ENCODE data around the gene STAC3. TPM values are rescaled to one million over a fixed set of nuclear protein-coding genes. Genes with fewer than 3 reads are reported as not detected.
A peak's percentile ranks its signal among the peaks of the same experiment; 100 is the strongest.

Gene STAC3
- total RNA-seq, 1 experiment from 2014 or later: 2.5 TPM

- H3K4me1 ChIP-seq (ENCODE audit: control insufficient read depth in 1 of 2, insufficient read depth in 2 of 2, low read length in 2 of 2): peaks cover 0 to 7% of the 10 kb centered on the region in 2 experiments; a peak in 1 of 4 replicates
- H3K9ac ChIP-seq (ENCODE audit: low read length): no peak overlapping the region
- ATAC-seq (no peak), DNase-seq (ENCODE audit: low read depth, low spot score) (no peak)
- H3K27ac ChIP-seq (ENCODE audit: low read depth, low read length): no peak overlapping the region; the same call in 1 of the 2 replicates
- no peak overlapping the region for H3K4me2 ChIP-seq (ENCODE audit: low read length)
- H3K4me3 ChIP-seq (replicated peaks in 1 of 2; ENCODE audit: low read depth in 1 of 2, low read length in 2 of 2): no peak overlapping the region
- no TSS peak for BruUV-seq (replicated peaks)
- no peak overlapping the region for H2AFZ ChIP-seq (ENCODE audit: low read depth, low read length, poor library complexity, severe bottlenecking)
- peaks cover 6% of the 10 kb centered on the region for H3K79me2 ChIP-seq (ENCODE audit: insufficient read depth, low read length)
- H3K9me2 ChIP-seq (ENCODE audit: insufficient read depth): no peaks in the 10 kb centered on the region
- no peaks in the 10 kb centered on the region for H3K9me3 ChIP-seq (ENCODE audit: control insufficient read depth in 1 of 2, insufficient read depth in 1 of 2, low read depth in 1 of 2, low read length in 2 of 2)
- intact Hi-C loops (cut with micrococcal nuclease): no loop called here
- TF ChIP-seq CTCF (IDR thresholded peaks at IDR 0.05 in 2 of 3, conservative IDR thresholded peaks at IDR 0.05 in 1 of 3; ENCODE audit: borderline replicate concordance in 1 of 3, insufficient read depth in 1 of 3, low read depth in 2 of 3, low read length in 2 of 3) (peak in 1 of 3 experiments; percentile 34; a peak in 1 of 6 replicates), SRF (IDR thresholded peaks at IDR 0.05; ENCODE audit: low read depth) (no peak)
- H4K20me1 ChIP-seq (ENCODE audit: insufficient read depth): no peaks in the 10 kb centered on the region
- RAD21 ChIA-PET (ENCODE audit: low non-redundant PET in 1 of 2, low total read pairs in 2 of 2, uncharacterized antibody in 2 of 2, unreplicated experiment in 2 of 2): no interaction called here
- POLR2A ChIA-PET: no interaction called here
- no peaks in the 10 kb centered on the region for H3K27me3 ChIP-seq (ENCODE audit: insufficient read depth, low read length)
- CTCF ChIA-PET: interaction anchor here (1.2 kb wide), 1 partner anchor 18 kb away, joined by 3 read pairs; no protein-coding TSS in a partner anchor
- no peaks in the 10 kb centered on the region for H3K36me3 ChIP-seq (ENCODE audit: control insufficient read depth in 1 of 2, insufficient read depth in 2 of 2, low read length in 2 of 2)
Measured at GRCh38 chr12:57224973-57225679, 25.9 kb downstream of the STAC3 start.

GRCh38 chr12:57224278-57224972 is 26.6 kb downstream of the STAC3 start:
- H4K20me1 ChIP-seq (ENCODE audit: insufficient read depth): no peaks in the 10 kb centered on the region
- DNase-seq (ENCODE audit: low read depth, low spot score): no peak
- H3K79me2 ChIP-seq (ENCODE audit: insufficient read depth, low read length): no peaks in the 10 kb centered on the region
- no peaks in the 10 kb centered on the region for H3K36me3 ChIP-seq (ENCODE audit: control insufficient read depth in 1 of 2, insufficient read depth in 2 of 2, low read length in 2 of 2)
- no peak overlapping the region for H2AFZ ChIP-seq (ENCODE audit: low read depth, low read length, poor library complexity, severe bottlenecking)
- peaks cover 0 to 7% of the 10 kb centered on the region in 2 experiments; a peak in 1 of 4 replicates for H3K4me1 ChIP-seq (ENCODE audit: control insufficient read depth in 1 of 2, insufficient read depth in 2 of 2, low read length in 2 of 2)
- H3K9ac ChIP-seq (ENCODE audit: low read length): no peak overlapping the region
- ChIA-PET POLR2A (no interaction called here), CTCF (interaction anchor here (1.2 kb wide), 1 partner anchor 19 kb away, joined by 3 read pairs; no protein-coding TSS in a partner anchor), RAD21 (ENCODE audit: low non-redundant PET in 1 of 2, low total read pairs in 2 of 2, uncharacterized antibody in 2 of 2, unreplicated experiment in 2 of 2) (no interaction called here)
- H3K27ac ChIP-seq (ENCODE audit: low read depth, low read length): no peak overlapping the region; the same call in 1 of the 2 replicates
- H3K4me3 ChIP-seq (replicated peaks in 1 of 2; ENCODE audit: low read depth in 1 of 2, low read length in 2 of 2): no peak overlapping the region
- no peak for ATAC-seq
- no peaks in the 10 kb centered on the region for H3K9me3 ChIP-seq (ENCODE audit: control insufficient read depth in 1 of 2, insufficient read depth in 1 of 2, low read depth in 1 of 2, low read length in 2 of 2)
- intact Hi-C loops (cut with micrococcal nuclease): no loop called here
- no peaks in the 10 kb centered on the region for H3K9me2 ChIP-seq (ENCODE audit: insufficient read depth)
- no TSS peak for BruUV-seq (replicated peaks)
- no peak overlapping the region for H3K4me2 ChIP-seq (ENCODE audit: low read length)
- H3K27me3 ChIP-seq (ENCODE audit: insufficient read depth, low read length): no peaks in the 10 kb centered on the region
- TF ChIP-seq EGR1 (IDR thresholded peaks at IDR 0.05; ENCODE audit: low read depth) (no peak), RAD21 (IDR thresholded peaks at IDR 0.05; ENCODE audit: low read depth) (no peak), POLR2A (IDR thresholded peaks at IDR 0.05; ENCODE audit: borderline replicate concordance, extremely low read depth, insufficient read depth, insufficient read length) (no peak), CBX3 (IDR thresholded peaks at IDR 0.05; ENCODE audit: low read depth) (no peak), POLR2AphosphoS5 (IDR thresholded peaks at IDR 0.05; ENCODE audit: low read depth, low read length) (no peak), EZH2 (IDR thresholded peaks at IDR 0.05) (no peak), ZBTB33 (IDR thresholded peaks at IDR 0.05; ENCODE audit: extremely low read depth, insufficient replicate concordance, low read length) (no peak), REST (IDR thresholded peaks at IDR 0.05; ENCODE audit: low read depth) (no peak)
